ENCODE measurements around the gene ENPP3.
"Not testable (repeated sequence)": the region's sequence is repeated elsewhere in the genome, so short reads cannot be mapped to it uniquely, and the experiment has no call there.

DNA sequence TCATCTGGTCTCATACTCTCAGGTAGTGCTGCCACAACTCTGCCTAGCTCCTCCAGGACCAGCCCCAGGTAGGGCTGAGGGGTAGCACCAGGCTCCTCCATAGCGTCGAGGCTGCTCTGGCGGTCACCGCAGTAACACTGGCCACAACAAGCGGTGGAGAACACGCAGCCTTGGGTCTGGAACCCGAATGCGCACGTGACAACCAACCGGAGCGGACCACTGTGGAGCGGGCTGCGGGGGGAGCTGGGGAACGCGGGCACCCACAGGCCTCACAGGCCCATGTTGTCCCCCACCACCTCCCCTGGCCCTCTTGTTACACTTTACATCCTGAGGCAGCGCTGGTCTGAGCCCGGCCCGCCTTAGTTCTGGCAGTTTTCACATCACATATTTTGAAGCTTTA is 73.8 kb downstream of the ENPP3 start, which contains the start of gene CTAGE9:
- TF ChIP-seq SMARCC2 (IDR thresholded peaks at IDR 0.05); TAF1 (CRISPR knock-in tag; IDR thresholded peaks at IDR 0.05); HNF4A (CRISPR knock-in tag; IDR thresholded peaks at IDR 0.05); SMARCE1 (IDR thresholded peaks at IDR 0.05; ENCODE audit: borderline replicate concordance); ONECUT2 (CRISPR knock-in tag; IDR thresholded peaks at IDR 0.05); KDM5B (CRISPR knock-in tag; IDR thresholded peaks at IDR 0.05; ENCODE audit: borderline replicate concordance); NFE2L2 (IDR thresholded peaks at IDR 0.05; ENCODE audit: low read length); SALL1 (CRISPR knock-in tag; IDR thresholded peaks at IDR 0.05); XRCC5 (optimal IDR thresholded peaks at IDR 0.05; ENCODE audit: low read length): not testable (repeated sequence)
- TF ChIP-seq, protein P1, sequence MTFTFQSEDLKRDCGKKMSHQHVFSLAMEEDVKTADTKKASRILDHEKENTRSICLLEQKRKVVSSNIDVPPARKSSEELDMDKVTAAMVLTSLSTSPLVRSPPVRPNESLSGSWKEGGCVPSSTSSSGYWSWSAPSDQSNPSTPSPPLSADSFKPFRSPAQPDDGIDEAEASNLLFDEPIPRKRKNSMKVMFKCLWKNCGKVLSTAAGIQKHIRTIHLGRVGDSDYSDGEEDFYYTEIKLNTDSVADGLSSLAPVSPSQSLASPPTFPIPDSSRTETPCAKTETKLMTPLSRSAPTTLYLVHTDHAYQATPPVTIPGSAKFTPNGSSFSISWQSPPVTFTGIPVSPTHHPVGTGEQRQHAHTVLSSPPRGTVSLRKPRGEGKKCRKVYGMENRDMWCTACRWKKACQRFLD (CRISPR knock-in tag; IDR thresholded peaks at IDR 0.05; ENCODE audit: borderline replicate concordance): not testable (repeated sequence)
- TF ChIP-seq, protein P2, sequence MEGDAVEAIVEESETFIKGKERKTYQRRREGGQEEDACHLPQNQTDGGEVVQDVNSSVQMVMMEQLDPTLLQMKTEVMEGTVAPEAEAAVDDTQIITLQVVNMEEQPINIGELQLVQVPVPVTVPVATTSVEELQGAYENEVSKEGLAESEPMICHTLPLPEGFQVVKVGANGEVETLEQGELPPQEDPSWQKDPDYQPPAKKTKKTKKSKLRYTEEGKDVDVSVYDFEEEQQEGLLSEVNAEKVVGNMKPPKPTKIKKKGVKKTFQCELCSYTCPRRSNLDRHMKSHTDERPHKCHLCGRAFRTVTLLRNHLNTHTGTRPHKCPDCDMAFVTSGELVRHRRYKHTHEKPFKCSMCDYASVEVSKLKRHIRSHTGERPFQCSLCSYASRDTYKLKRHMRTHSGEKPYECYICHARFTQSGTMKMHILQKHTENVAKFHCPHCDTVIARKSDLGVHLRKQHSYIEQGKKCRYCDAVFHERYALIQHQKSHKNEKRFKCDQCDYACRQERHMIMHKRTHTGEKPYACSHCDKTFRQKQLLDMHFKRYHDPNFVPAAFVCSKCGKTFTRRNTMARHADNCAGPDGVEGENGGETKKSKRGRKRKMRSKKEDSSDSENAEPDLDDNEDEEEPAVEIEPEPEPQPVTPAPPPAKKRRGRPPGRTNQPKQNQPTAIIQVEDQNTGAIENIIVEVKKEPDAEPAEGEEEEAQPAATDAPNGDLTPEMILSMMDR (CRISPR knock-in tag; IDR thresholded peaks at IDR 0.05): not testable (repeated sequence)
- TF ChIP-seq, protein P3, sequence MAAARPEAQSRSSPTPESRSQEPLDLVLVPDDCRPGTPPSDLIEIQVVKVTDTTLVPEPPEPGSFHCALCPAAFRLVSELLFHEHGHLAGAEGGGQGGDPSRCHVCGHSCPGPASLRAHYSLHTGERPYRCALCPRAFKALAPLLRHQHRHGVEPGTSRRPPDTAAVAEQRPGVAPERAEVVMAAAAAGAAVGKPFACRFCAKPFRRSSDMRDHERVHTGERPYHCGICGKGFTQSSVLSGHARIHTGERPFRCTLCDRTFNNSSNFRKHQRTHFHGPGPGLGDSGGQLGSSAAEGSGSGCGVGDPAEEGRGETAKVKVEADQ (CRISPR knock-in tag; IDR thresholded peaks at IDR 0.05; ENCODE audit: borderline replicate concordance): not testable (repeated sequence)
- TF ChIP-seq, protein P4, sequence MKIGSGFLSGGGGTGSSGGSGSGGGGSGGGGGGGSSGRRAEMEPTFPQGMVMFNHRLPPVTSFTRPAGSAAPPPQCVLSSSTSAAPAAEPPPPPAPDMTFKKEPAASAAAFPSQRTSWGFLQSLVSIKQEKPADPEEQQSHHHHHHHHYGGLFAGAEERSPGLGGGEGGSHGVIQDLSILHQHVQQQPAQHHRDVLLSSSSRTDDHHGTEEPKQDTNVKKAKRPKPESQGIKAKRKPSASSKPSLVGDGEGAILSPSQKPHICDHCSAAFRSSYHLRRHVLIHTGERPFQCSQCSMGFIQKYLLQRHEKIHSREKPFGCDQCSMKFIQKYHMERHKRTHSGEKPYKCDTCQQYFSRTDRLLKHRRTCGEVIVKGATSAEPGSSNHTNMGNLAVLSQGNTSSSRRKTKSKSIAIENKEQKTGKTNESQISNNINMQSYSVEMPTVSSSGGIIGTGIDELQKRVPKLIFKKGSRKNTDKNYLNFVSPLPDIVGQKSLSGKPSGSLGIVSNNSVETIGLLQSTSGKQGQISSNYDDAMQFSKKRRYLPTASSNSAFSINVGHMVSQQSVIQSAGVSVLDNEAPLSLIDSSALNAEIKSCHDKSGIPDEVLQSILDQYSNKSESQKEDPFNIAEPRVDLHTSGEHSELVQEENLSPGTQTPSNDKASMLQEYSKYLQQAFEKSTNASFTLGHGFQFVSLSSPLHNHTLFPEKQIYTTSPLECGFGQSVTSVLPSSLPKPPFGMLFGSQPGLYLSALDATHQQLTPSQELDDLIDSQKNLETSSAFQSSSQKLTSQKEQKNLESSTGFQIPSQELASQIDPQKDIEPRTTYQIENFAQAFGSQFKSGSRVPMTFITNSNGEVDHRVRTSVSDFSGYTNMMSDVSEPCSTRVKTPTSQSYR (CRISPR knock-in tag; IDR thresholded peaks at IDR 0.05; ENCODE audit: borderline replicate concordance): not testable (repeated sequence)
